ENCODE measurements around the gene RGS17. TPM values are rescaled to one million over a fixed set of nuclear protein-coding genes. Genes with fewer than 3 reads are reported as not detected.

RGS17 gene
- total and polyA plus RNA-seq, 2 of the 13 experiments (the other 11 are each of a cell fraction or from before 2014, with no cell fraction given): 0.04 TPM; not detected in 1

DNA sequence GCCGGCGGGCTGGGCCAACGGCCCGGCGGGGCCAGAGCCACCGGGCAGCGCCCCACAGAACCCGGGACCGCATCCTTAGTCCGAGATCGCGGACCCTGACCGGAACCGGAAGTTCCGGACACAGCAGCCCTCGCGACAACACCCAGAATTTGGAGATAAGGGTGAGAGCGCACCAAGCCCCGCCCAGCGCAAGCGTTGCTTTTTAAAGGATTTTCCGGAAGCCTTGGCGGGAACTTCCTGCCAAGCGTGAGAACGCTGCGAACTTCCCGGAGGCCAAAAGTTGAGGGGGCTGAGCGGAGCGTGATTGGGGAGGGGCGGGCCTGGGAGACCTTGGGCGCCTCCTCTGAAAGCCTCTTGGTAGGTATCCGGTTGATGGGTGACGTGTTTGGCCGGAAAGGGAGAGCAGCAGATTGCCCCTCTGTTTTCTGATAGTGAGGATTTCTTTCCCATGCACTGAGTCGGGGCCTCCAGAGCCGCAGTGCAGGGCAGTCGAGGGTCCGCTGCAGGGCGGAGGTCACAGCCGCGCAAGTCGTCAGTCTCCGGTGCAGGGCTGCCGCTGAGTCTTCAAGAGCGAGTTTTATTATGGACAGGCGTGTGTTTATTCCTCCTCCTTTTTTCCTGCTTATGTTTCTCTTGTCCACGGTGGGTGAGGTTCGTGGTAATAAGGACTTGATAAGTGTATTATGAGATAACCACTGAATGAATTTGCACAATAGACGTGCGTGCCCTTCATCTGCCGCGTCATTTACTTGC lies 128.3 kb downstream of the RGS17 start, which contains the start of gene MTRF1L (continued):
- peak; percentile 44; the same call in 1 of the 2 replicates for TF ChIP-seq PITX1 (CRISPR knock-in tag; IDR thresholded peaks at IDR 0.05)
- peak; percentile 41; the same call in 1 of the 2 replicates for TF ChIP-seq MIER3 (CRISPR knock-in tag; IDR thresholded peaks at IDR 0.05; ENCODE audit: borderline replicate concordance)
- TF ChIP-seq GPN1 (CRISPR knock-in tag; IDR thresholded peaks at IDR 0.05; ENCODE audit: borderline replicate concordance): no peak
- TF ChIP-seq ZNF431 (CRISPR knock-in tag; IDR thresholded peaks at IDR 0.05; ENCODE audit: borderline replicate concordance, low read depth): peak; percentile 85; the same call in 1 of the 2 replicates
- TF ChIP-seq SRF (IDR thresholded peaks at IDR 0.05; ENCODE audit: low read depth, low read length): peak; percentile 85
- peak; percentile 28 for TF ChIP-seq RXRB (CRISPR knock-in tag; IDR thresholded peaks at IDR 0.05; ENCODE audit: borderline replicate concordance)
- TF ChIP-seq ATF3 (CRISPR knock-in tag; IDR thresholded peaks at IDR 0.05): no peak
- no peak for TF ChIP-seq ZNF383 (CRISPR knock-in tag; IDR thresholded peaks at IDR 0.05; ENCODE audit: borderline replicate concordance)
- peak; percentile 13 for TF ChIP-seq ZNF781 (CRISPR knock-in tag; IDR thresholded peaks at IDR 0.05; ENCODE audit: borderline replicate concordance, not compliant biosample characterization)
- TF ChIP-seq, protein P1, sequence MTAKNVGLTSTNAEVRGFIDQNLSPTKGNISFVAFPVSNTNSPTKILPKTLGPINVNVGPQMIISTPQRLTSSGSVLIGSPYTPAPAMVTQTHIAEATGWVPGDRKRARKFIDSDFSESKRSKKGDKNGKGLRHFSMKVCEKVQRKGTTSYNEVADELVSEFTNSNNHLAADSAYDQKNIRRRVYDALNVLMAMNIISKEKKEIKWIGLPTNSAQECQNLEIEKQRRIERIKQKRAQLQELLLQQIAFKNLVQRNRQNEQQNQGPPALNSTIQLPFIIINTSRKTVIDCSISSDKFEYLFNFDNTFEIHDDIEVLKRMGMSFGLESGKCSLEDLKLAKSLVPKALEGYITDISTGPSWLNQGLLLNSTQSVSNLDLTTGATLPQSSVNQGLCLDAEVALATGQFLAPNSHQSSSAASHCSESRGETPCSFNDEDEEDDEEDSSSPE (CRISPR knock-in tag; IDR thresholded peaks at IDR 0.05): peak; percentile 84
- no peak for TF ChIP-seq SP1 (IDR thresholded peaks at IDR 0.05)
- no peak for TF ChIP-seq SP1 (CRISPR knock-in tag; IDR thresholded peaks at IDR 0.05)
- no peak for TF ChIP-seq ZNF83 (CRISPR knock-in tag; IDR thresholded peaks at IDR 0.05; ENCODE audit: borderline replicate concordance)
- TF ChIP-seq SOX5 (CRISPR knock-in tag; IDR thresholded peaks at IDR 0.05; ENCODE audit: borderline replicate concordance): peak; percentile 37; the same call in 1 of the 2 replicates
- TF ChIP-seq DNMT3B (CRISPR knock-in tag; conservative IDR thresholded peaks at IDR 0.05): no peak
- peak; percentile 12; the same call in 1 of the 2 replicates for TF ChIP-seq SNAI1 (CRISPR knock-in tag; IDR thresholded peaks at IDR 0.05; ENCODE audit: borderline replicate concordance)
- no peak for TF ChIP-seq ZNF101 (CRISPR knock-in tag; IDR thresholded peaks at IDR 0.05; ENCODE audit: borderline replicate concordance, low read depth)
- no peak for TF ChIP-seq ATAD3A (CRISPR knock-in tag; IDR thresholded peaks at IDR 0.05)
- no peak for TF ChIP-seq ZNF451 (CRISPR knock-in tag; IDR thresholded peaks at IDR 0.05)
- peak; percentile 62; the same call in 1 of the 2 replicates for TF ChIP-seq CBX5 (CRISPR knock-in tag; IDR thresholded peaks at IDR 0.05; ENCODE audit: borderline replicate concordance)
- TF ChIP-seq ZNF260 (CRISPR knock-in tag; IDR thresholded peaks at IDR 0.05; ENCODE audit: borderline replicate concordance, low read depth): no peak
- TF ChIP-seq ZNF879 (CRISPR knock-in tag; IDR thresholded peaks at IDR 0.05): no peak
- TF ChIP-seq, protein P2, sequence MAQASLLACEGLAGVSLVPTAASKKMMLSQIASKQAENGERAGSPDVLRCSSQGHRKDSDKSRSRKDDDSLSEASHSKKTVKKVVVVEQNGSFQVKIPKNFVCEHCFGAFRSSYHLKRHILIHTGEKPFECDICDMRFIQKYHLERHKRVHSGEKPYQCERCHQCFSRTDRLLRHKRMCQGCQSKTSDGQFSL (CRISPR knock-in tag; IDR thresholded peaks at IDR 0.05): no peak
- TF ChIP-seq RFXANK (CRISPR knock-in tag; IDR thresholded peaks at IDR 0.05): 0 out of 2 replicates have a peak, but pooled peaks have one; percentile 25
